ENCODE measurements around the gene CAPN12. TPM values are rescaled to one million over a fixed set of nuclear protein-coding genes. Genes with fewer than 3 reads are reported as not detected.

Gene CAPN12
- total and polyA plus RNA-seq, 2 experiments from 2014 or later: 19.1 to 20.5 TPM

DNA sequence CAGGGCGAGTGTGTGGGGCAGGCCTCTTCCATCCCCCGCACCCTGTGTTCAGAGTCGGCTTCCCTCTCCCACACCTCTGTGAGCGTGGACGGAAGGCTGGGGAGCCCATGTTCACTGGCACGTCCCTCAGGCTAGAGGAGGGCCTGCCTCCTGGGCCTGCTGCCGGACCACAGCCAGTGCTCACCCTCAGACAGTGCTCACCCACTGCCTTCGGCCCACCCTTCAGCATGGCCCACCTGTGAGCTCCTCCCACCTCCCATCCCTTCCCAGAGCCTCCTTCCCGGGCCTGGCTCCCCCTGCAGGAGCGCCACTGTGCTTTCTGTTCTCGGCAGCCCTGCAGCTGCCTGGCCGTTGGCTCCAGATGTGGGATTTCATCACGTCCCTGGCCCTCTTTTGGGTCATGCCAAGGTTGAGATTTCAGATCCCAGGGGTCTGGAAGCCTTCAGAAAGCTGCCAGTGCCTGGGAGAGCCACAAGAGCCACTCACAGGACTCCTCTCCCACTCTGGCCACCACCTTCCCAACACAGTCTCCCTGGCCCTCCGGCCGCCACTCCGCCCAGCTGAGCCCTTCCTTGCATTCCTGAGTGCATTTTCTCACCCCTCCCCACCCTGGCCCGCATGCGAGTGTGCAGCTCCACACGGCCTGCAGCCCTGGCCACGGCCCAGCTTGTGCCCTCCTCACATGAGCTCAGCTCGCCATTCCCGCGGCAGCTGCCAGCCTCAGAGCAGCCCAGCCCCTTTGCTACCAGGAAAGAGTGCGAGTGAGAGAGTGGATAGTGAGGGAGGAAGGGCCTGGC, 25.3 kb downstream of the CAPN12 start:
- no peak overlapping the region for H3K4me3 Mint-ChIP-seq
- Histone ChIP-seq H3K79me2 (replicated peaks; ENCODE audit: insufficient read depth) (no peaks in the 10 kb centered on the region), H3K4me3 (no peak overlapping the region), H3K4me2 (no peak overlapping the region), H3K36me3 (ENCODE audit: insufficient read depth) (peaks cover 37% of the 10 kb centered on the region), H3K27me3 (ENCODE audit: insufficient read depth) (no peaks in the 10 kb centered on the region), H3F3A (replicated peaks; ENCODE audit: low read depth) (0 out of 2 replicates have a peak, but pooled peaks cover 3% of the 10 kb centered on the region), H3K9me2 (ENCODE audit: insufficient read depth) (no peaks in the 10 kb centered on the region), H2AFZ (no peak overlapping the region), H4K20me1 (replicated peaks; ENCODE audit: insufficient read depth) (peaks cover 2% of the 10 kb centered on the region), H3K4me1 (ENCODE audit: insufficient read depth) (no peaks in the 10 kb centered on the region), H3K27ac (ENCODE audit: low read depth) (peak overlapping the region; percentile 50; the same call in 1 of the 2 replicates)
- peaks cover 18% of the 10 kb centered on the region for H3K27me3 Mint-ChIP-seq (ENCODE audit: insufficient read depth, low read depth, poor library complexity)
- no peak overlapping the region for H3K27ac Mint-ChIP-seq
- 0 out of 2 replicates have a peak, but pooled peaks have one; percentile 11 for TF ChIP-seq POLR2AphosphoS5 (IDR thresholded peaks at IDR 0.05; ENCODE audit: low read depth)
- TF ChIP-seq JUNB (IDR thresholded peaks at IDR 0.05; ENCODE audit: unreplicated experiment): no peak
- TF ChIP-seq STAT1 (IDR thresholded peaks at IDR 0.05; ENCODE audit: unreplicated experiment): no peak
- peak; percentile 43 to 61 for TF ChIP-seq CTCF (conservative IDR thresholded peaks at IDR 0.05; ENCODE audit: low read depth in 2 of 2)
- peak; percentile 79; the same call in 1 of the 2 replicates for TF ChIP-seq ZNF331 (CRISPR knock-in tag; IDR thresholded peaks at IDR 0.05; ENCODE audit: low read depth)
- peaks cover 69% of the 10 kb centered on the region for H3K36me3 Mint-ChIP-seq (ENCODE audit: low read depth)
- H3K4me1 Mint-ChIP-seq: 0 out of 3 replicates have a peak, but pooled peaks cover 2% of the 10 kb centered on the region
- DNase-seq (ENCODE audit: low spot score): peak; percentile 74
- peak; percentile 89 for ATAC-seq
- no peaks in the 10 kb centered on the region for H3K9me3 Mint-ChIP-seq

- DNase-seq (ENCODE audit: low spot score) (no peak), ATAC-seq (no peak)
- no peak overlapping the region for H3K4me3 ChIP-seq
- 0 out of 2 replicates have a peak, but pooled peaks cover 3% of the 10 kb centered on the region for H3F3A ChIP-seq (replicated peaks; ENCODE audit: low read depth)
- 0 out of 3 replicates have a peak, but pooled peaks cover 2% of the 10 kb centered on the region for H3K4me1 Mint-ChIP-seq
- no peaks in the 10 kb centered on the region for H3K27me3 ChIP-seq (ENCODE audit: insufficient read depth)
- no peak overlapping the region for H3K4me3 Mint-ChIP-seq
- peaks cover 33% of the 10 kb centered on the region for H3K36me3 ChIP-seq (ENCODE audit: insufficient read depth)
- peaks cover 68% of the 10 kb centered on the region for H3K36me3 Mint-ChIP-seq (ENCODE audit: low read depth)
- H2AFZ ChIP-seq: no peak overlapping the region
- H3K27me3 Mint-ChIP-seq (ENCODE audit: insufficient read depth, low read depth, poor library complexity): peaks cover 19% of the 10 kb centered on the region
- H3K27ac Mint-ChIP-seq: no peak overlapping the region
- no peaks in the 10 kb centered on the region for H3K4me1 ChIP-seq (ENCODE audit: insufficient read depth)
- no peaks in the 10 kb centered on the region for H3K9me2 ChIP-seq (ENCODE audit: insufficient read depth)
- peaks cover 2% of the 10 kb centered on the region for H4K20me1 ChIP-seq (replicated peaks; ENCODE audit: insufficient read depth)
- H3K4me2 ChIP-seq: no peak overlapping the region
- no peaks in the 10 kb centered on the region for H3K79me2 ChIP-seq (replicated peaks; ENCODE audit: insufficient read depth)
- H3K27ac ChIP-seq (ENCODE audit: low read depth): 0 out of 2 replicates have a peak overlapping the region, but pooled peaks have one; percentile 50
- H3K9me3 Mint-ChIP-seq: no peaks in the 10 kb centered on the region
- TF ChIP-seq POLR2AphosphoS5 (IDR thresholded peaks at IDR 0.05; ENCODE audit: low read depth) (no peak), ZNF114 (CRISPR knock-in tag; IDR thresholded peaks at IDR 0.05) (no peak), CREB1 (CRISPR knock-in tag; IDR thresholded peaks at IDR 0.05; ENCODE audit: low read depth) (no peak), EZH2phosphoT487 (IDR thresholded peaks at IDR 0.05; ENCODE audit: unreplicated experiment) (no peak), ZNF462 (CRISPR knock-in tag; IDR thresholded peaks at IDR 0.05) (no peak), JUNB (IDR thresholded peaks at IDR 0.05; ENCODE audit: unreplicated experiment) (no peak), EZH2 (IDR thresholded peaks at IDR 0.05; ENCODE audit: low read depth, unreplicated experiment) (no peak), NANOG (IDR thresholded peaks at IDR 0.05; ENCODE audit: borderline replicate concordance) (no peak), ETS1 (IDR thresholded peaks at IDR 0.05) (no peak)
Observed at GRCh38 chr19:38717855-38718254, 26.4 kb downstream of the CAPN12 start.
